GM19372 (cell line): ENCODE measurements around the gene ABHD5.
"Not testable (repeated sequence)": the region's sequence is repeated elsewhere in the genome, so short reads cannot be mapped to it uniquely, and the experiment has no call there.

Source experiments
- ATAC-seq: cut with Tn5 transposase; IDR thresholded peaks from one replicate; pipeline ENCODE4 v1.9.1; 2021; ENCODE audit warnings: mild to moderate bottlenecking, low read depth, moderate library complexity; ENCODE audit not compliant: unreplicated experiment

The ABHD5 gene

GRCh38 chr3:43690400-43691119 lies at the start of gene ABHD5:
ABHD5 (plus strand) TSS chr3:43690938; CDS start chr3:43690993, 55 bp downstream.
- peak; percentile 84 for ATAC-seq

GRCh38 chr3:43641306-43642114 lies 49.2 kb upstream of the ABHD5 start:
- no peak for ATAC-seq

- no peak for ATAC-seq
Measured at GRCh38 chr3:43644443-43644842, 46.3 kb upstream of the ABHD5 start.

GRCh38 chr3:43647331-43648166 lies 43.2 kb upstream of the ABHD5 start:
- no peak for ATAC-seq

GRCh38 chr3:43648957-43649356 lies 41.8 kb upstream of the ABHD5 start:
- ATAC-seq = no peak

GRCh38 chr3:43649365-43649968 lies 41.3 kb upstream of the ABHD5 start:
- ATAC-seq = no peak

GRCh38 chr3:43650345-43650744 lies 40.4 kb upstream of the ABHD5 start:
- no peak for ATAC-seq

- ATAC-seq = not testable (repeated sequence)
Measured at GRCh38 chr3:43656390-43656789, 34.3 kb upstream of the ABHD5 start.

- no peak for ATAC-seq
Measured at GRCh38 chr3:43659250-43659880, 31.4 kb upstream of the ABHD5 start.

GRCh38 chr3:43661376-43661775 lies 29.4 kb upstream of the ABHD5 start:
- ATAC-seq = not testable (repeated sequence)

GRCh38 chr3:43665011-43665410 lies 25.7 kb upstream of the ABHD5 start:
- ATAC-seq = not testable (repeated sequence)

- no peak for ATAC-seq
Measured at GRCh38 chr3:43670635-43671522, 19.9 kb upstream of the ABHD5 start.

GRCh38 chr3:43674345-43675085 lies 16.2 kb upstream of the ABHD5 start:
- no peak for ATAC-seq

- no peak for ATAC-seq
Measured at GRCh38 chr3:43675593-43675992, 15.1 kb upstream of the ABHD5 start.

- no peak for ATAC-seq
Measured at GRCh38 chr3:43676441-43676840, 14.3 kb upstream of the ABHD5 start.

- not testable (repeated sequence) for ATAC-seq
Measured at GRCh38 chr3:43678375-43678774, 12.4 kb upstream of the ABHD5 start.

GRCh38 chr3:43678887-43679449 lies 11.8 kb upstream of the ABHD5 start:
- not testable (repeated sequence) for ATAC-seq

- not testable (repeated sequence) for ATAC-seq
Measured at GRCh38 chr3:43680857-43681256, 9.9 kb upstream of the ABHD5 start.
